Measurements from ENCODE around the gene PRPH.

DNA sequence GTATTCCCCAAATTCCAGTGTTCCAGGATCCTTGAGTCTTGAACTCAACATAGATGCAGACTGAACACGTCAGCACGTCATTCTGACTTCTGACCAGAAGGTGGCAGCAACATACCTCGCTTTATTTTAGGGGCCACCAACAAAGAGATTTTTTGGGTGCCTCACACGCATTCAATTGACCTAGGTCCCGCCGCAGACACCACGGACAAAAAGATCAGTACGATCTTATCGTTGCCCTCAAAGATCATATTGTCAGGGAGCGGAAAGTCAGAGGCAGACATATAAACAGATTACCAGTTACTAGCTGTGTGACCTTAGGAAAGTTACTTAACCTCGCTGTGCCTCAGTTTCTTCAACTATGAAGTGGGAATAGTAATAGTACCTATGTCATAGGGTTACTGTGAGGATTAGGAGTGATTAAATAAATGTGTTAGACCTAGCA lies 6.5 kb upstream of the PRPH start:
- TF ChIP-seq, protein P1, sequence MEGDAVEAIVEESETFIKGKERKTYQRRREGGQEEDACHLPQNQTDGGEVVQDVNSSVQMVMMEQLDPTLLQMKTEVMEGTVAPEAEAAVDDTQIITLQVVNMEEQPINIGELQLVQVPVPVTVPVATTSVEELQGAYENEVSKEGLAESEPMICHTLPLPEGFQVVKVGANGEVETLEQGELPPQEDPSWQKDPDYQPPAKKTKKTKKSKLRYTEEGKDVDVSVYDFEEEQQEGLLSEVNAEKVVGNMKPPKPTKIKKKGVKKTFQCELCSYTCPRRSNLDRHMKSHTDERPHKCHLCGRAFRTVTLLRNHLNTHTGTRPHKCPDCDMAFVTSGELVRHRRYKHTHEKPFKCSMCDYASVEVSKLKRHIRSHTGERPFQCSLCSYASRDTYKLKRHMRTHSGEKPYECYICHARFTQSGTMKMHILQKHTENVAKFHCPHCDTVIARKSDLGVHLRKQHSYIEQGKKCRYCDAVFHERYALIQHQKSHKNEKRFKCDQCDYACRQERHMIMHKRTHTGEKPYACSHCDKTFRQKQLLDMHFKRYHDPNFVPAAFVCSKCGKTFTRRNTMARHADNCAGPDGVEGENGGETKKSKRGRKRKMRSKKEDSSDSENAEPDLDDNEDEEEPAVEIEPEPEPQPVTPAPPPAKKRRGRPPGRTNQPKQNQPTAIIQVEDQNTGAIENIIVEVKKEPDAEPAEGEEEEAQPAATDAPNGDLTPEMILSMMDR (IDR thresholded peaks at IDR 0.05): peak; percentile 69 to 84 (median 76)
- no peak for TF ChIP-seq POLR2A (IDR thresholded peaks at IDR 0.05)
